CD1c-positive myeloid dendritic cell (primary cell): ENCODE results near the gene GPR143.
A peak's percentile ranks its signal among the peaks of the same experiment; 100 is the strongest.
"Not testable (repeated sequence)": the region's sequence is repeated elsewhere in the genome, so short reads cannot be mapped to it uniquely, and the experiment has no call there.

Source experiments
- DNase-seq: peaks from one replicate; pipeline ENCODE4 v3.0.0-alpha.2; 2016; ENCODE audit errors: extremely low spot score

GPR143 gene

GRCh38 chrX:9768321-9768839, 2.7 kb upstream of the GPR143 start:
- DNase-seq = not testable (repeated sequence)

DNA sequence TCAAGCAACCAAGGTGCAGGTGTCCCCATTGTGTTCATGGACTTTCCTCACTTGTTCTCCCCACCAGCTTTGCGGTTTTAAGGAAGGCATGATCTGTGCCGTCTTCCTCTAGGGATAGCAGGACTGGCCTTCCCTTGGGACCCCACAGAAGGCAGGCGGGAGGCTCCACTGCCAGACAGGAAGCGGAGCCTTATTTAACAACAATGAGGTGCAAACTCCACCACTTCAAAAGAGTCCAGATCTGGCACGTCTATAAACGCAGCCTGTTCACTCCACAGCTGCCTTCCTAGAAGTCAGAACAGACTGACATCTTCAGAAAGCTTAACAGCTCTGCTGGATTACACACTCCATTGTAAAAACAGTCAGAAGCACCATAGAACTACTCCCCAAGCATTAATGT, 1.7 kb upstream of the GPR143 start:
- DNase-seq = no peak

GRCh38 chrX:9765072-9765736, 443 bp downstream of the GPR143 start:
- no peak for DNase-seq

GRCh38 chrX:9759337-9759736, 6.3 kb downstream of the GPR143 start:
- DNase-seq = no peak

GRCh38 chrX:9758021-9758638, 7.5 kb downstream of the GPR143 start:
- no peak for DNase-seq

DNA sequence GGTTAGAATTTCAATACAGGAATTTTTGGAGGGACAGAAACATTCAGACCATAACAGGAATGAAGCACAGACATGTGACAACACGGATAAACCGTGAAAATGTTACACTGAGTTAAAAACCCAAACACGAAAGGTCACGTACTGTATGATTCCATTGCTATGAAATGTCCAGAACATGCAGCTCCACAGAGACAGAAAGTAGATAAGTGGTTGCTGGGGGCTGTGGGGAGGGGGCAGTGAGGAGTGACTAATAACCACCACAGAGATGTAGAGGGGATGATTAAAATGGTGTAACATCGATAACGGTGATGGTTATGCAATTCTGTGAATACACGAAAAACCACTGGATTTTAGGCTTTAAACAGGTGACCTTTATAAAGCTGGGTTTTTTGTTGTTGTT, 8.3 kb downstream of the GPR143 start:
- no peak for DNase-seq

DNA sequence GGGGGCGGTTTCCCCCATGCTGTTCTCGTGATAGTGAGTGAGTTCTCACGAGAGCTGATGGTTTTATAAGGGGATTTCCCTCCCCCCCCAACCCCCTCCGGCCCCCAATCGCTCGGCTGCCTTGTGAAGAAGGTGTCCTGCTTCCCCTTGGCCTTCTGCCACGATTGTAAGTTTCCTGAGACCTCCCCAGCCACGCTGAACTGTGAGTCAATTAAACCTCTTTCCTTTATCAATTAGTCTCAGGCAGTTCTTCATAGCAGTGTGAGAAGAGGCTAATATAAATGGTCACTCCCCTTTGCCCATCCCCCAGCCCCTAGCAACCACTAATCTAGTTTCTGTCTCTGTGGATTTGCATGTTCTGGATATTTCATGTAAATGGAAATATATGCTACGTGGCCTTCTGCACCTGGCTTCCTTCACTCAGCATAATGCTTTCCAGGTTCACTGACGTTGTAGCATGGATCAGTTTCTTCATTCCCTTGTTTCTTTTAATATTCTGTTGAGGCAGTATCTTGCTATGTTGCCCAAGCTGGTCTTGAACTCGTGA, 16.4 kb downstream of the GPR143 start:
- no peak for DNase-seq

GRCh38 chrX:9747644-9748043, 18.0 kb downstream of the GPR143 start:
- DNase-seq = no peak

DNA sequence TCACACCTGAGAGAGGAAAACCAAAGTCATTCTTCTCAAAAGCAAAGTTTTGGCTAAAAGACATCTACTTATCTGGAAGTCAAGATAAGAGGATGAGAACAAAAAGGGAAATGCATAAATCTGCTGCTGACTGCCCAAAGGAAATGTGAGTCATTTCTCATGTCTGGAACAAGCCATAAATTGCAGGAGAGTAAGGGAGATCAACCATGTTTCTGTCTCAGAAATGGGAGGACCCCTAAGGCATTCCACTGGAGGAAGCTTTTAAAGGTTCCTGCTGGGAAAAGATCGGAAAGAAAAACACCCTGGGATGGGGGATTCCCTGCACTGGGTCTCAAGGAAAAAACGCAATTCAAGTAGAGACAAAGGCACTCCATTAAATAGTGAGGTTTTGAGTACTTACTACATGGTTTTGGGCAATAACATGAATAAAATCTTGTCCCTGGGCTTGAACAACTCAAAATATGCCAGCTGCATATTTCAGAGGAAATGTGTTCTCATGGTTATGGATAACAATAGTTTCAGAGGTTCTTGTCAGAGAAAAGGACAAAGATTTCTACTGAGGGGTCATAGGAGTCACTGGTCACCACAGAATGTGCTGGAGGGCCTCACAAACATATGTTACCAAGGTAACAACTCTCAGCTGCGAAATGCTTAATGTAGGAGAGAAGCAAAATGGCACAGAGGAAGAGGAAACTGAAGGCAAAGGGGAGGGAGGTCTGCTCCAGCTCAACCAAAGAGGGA, 19.3 kb downstream of the GPR143 start:
- no peak for DNase-seq

GRCh38 chrX:9745417-9746115, 20.1 kb downstream of the GPR143 start:
- DNase-seq = peak; percentile 21

DNA sequence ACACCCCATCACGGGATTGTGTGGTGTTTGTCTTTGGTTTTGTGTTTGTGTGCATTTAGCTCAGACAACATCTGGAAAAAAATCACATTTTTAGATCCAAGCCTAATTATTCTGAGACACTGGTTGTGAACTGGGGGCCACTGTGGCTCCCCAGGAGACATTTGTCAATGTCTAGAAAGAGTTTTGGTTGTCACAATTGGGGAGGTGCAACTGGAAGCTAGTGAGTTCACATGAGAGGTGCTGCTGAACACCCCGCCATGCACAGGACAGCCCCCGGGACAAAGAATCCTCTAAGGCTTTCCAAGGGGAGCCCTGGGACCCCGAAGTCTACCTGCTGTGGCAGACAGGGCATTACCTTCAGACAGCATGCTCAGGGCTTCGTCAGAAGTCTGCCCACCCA, 26.5 kb downstream of the GPR143 start:
- DNase-seq = no peak

- DNase-seq = no peak
Measured at GRCh38 chrX:9738151-9738550, 27.5 kb downstream of the GPR143 start.

GRCh38 chrX:9737363-9737762, 28.3 kb downstream of the GPR143 start:
- DNase-seq = no peak

- peak; percentile 50 for DNase-seq
Measured at GRCh38 chrX:9730752-9731151, 34.9 kb downstream of the GPR143 start.

GRCh38 chrX:9730078-9730477, 35.6 kb downstream of the GPR143 start:
- no peak for DNase-seq

DNA sequence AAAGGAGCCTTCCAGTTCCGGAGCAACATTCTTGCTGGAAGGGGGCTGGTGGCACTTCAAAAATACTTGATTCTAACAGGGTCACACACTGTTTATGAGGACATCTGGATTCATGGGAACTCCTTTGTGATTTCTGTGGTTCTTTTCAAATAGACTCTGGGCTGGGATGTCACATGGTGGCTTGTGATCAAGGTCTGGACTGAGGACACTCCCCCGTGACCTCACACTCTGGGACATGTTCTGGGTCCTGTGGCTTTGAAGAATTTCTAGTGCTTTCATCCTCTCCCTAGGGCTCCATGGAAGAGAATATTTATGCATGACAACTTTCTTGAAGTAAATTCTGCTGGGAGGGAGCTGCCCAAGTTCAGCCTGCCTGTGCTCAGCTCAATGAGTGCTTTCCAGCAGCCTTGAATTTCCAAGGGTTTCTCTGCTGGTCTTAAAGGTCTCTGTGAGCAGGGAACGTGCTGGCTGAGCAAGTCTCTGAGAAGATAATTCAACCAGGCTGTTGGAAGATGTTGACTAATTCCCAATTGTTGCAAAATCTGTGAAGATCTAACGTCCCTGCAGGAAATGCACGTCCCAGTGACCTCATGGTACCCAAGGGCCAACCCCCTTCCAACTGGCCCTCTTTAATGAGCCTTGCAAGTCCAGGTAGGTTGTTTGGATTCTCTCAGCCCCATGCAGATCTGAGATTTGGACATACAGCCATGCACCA, 36.3 kb downstream of the GPR143 start:
- peak; percentile 26 for DNase-seq

GRCh38 chrX:9728261-9728660, 37.4 kb downstream of the GPR143 start:
- peak; percentile 74 for DNase-seq

DNA sequence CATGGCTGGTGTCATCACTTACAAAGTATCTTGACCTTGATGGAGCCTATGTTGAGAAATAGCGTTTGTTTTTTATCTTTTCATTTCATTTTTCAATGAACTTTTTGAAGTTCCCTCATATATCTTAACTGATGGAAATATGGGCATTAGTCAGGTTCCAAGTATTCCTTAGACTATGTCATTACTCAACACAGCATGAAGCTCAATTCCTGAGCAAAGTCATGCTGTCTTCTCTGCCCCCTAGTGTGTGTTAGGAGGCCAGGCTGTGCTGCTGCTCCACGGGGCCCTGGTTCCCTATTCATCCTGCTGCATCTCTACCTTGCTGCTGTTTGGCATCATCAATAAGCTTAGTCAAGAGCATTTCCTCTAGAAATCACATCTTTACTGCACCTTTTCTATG, 40.9 kb downstream of the GPR143 start:
- no peak for DNase-seq

- DNase-seq = no peak
Measured at GRCh38 chrX:9717376-9717775, 48.3 kb downstream of the GPR143 start.

DNA sequence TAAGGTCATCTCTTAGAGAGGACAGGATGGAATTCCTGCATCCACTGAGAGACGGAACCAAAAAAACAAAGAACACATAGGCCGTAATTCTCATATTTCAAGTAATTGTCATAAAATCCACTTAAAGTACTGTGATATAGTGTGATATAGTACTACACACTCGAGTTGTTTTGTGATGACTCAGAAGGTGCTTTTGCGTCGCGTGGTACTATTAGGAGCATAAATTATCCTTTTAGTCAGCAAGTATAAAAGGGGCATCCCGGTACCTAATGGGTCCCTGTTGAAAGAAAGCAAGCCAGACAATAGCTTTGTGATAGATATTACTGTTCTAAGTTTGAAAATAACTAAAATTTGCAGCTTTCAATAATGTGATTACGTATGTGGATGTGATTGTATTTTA, 55.3 kb downstream of the GPR143 start:
- no peak for DNase-seq

DNA sequence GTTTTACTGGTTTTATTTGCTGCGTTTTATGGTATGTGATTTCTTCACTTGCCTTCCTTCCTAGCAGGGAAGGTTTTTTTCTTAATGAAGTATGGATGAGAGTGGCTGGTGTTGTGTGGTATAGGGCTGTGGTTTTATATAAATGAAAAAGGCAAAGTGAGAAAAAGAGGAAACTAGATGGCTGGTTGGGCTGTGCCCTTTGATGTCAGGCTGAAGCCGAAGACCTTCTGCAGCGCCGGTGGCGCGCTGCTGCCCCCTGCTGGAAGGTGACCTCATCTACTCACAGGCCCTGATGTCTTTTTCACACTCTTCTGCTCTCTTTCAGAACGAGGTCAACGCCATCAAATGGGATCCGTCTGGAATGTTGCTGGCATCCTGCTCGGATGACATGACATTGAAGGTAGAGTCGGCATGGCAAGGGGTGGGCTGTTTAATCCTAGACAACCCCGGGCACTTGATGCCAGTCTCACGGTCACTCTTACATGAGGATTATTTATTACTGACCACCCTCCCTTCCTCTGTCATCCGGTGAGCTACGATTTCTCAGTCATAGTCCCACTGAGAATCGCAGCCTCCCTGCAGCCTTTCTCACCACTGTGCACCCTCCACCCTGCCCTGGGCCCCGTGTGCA, 56.6 kb downstream of the GPR143 start:
- DNase-seq = peak; percentile 74
